HCT116 (cell line): ENCODE measurements around the gene AUTS2. TPM values are rescaled to one million over a fixed set of nuclear protein-coding genes. Genes with fewer than 3 reads are reported as not detected.

ENCODE experiments used
- ATAC-seq: fragments of 200-7000 bp; cut with Tn5 transposase; 2 replicates; pipeline ENCODE4 v1.9.1; 2020; ENCODE audit warnings: mild to moderate bottlenecking, moderate library complexity
- BruUV-seq: library from RNA; stranded (reverse); fragments of 400-500 nt; replicated peaks from 2 replicates; lab custom pipeline; 2021; lab: Mats Ljungman, UMichigan
- CTCF ChIA-PET: fragments of 300-600 bp; sonication (Branson Sonifier 250); formaldehyde crosslinking; loops from one replicate; lab custom pipeline; 2021; ENCODE audit warnings: antibody characterized with exemption; lab: Charles Lee
- POLR2A ChIA-PET: fragments of 300-600, 350-600 bp; sonication (Branson Sonifier 250); formaldehyde crosslinking; loops from one replicate; lab custom pipeline; 2021; ENCODE audit warnings: antibody characterized with exemption; lab: Charles Lee
- RAD21 ChIA-PET, 2 experiments: fragments of 300-600 bp; sonication (Branson Sonifier 250); formaldehyde crosslinking; loops; one replicate each; lab custom pipeline; 2023; ENCODE audit warnings: low total read pairs in 2 of 2; ENCODE audit not compliant: uncharacterized antibody in 2 of 2, unreplicated experiment in 2 of 2, low non-redundant PET in 1 of 2; lab: Charles Lee
- DNase-seq: peaks from one replicate; pipeline ENCODE4 v3.0.0-alpha.2; 2010; ENCODE audit warnings: low read depth, low spot score
- H2AFZ ChIP-seq: fragments of 200-600 bp; shearing (Covaris generic), sonication (generic); 2 replicates; pipeline ENCODE4 v1.6.1; 2017; ENCODE audit warnings: low read depth, mixed run types, mixed read lengths, antibody characterized with exemption, low read length; ENCODE audit not compliant: poor library complexity, severe bottlenecking
- H3K27ac ChIP-seq: 2 replicates; pipeline ENCODE4 v1.5.1; 2012; ENCODE audit warnings: low read depth, low read length
- H3K27me3 ChIP-seq: fragments of 200-600 bp; sonication (generic); 2 replicates; pipeline ENCODE4 v1.6.1; 2016; ENCODE audit warnings: mixed run types, low read length, mixed read lengths; ENCODE audit not compliant: insufficient read depth
- H3K36me3 ChIP-seq, 2 experiments: fragments of 200-500 bp in 1 of 2; fragments of 200-600 bp in 1 of 2; sonication (Bioruptor generic) in 1 of 2; sonication (generic) in 1 of 2; 2 replicates each; pipeline versions ENCODE4 v1.5.1 to v1.6.1; 2014 to 2016; ENCODE audit warnings: low read length in 2 of 2, inconsistent platforms in 1 of 2, mixed read lengths in 1 of 2, mixed run types in 1 of 2; ENCODE audit not compliant: insufficient read depth in 2 of 2, control insufficient read depth in 1 of 2
- H3K4me1 ChIP-seq, 2 experiments: fragments of 200-600 bp in 1 of 2; sonication (generic) in 1 of 2; 2 replicates each; pipeline versions ENCODE4 v1.5.1 to v1.6.1; 2012 to 2017; ENCODE audit warnings: low read length in 2 of 2, inconsistent platforms in 1 of 2, mild to moderate bottlenecking in 1 of 2, mixed read lengths in 1 of 2, mixed run types in 1 of 2, moderate library complexity in 1 of 2; ENCODE audit not compliant: insufficient read depth in 2 of 2, control insufficient read depth in 1 of 2
- H3K4me2 ChIP-seq: fragments of 200-600 bp; sonication (generic); 2 replicates; pipeline ENCODE4 v1.6.1; 2017; ENCODE audit warnings: mixed run types, low read length, mixed read lengths
- H3K4me3 ChIP-seq, 2 experiments: fragments of 200-600 bp in 1 of 2; sonication (generic) in 1 of 2; replicated peaks in 1 of 2; 2 replicates each; pipeline ENCODE4 v1.5.1; 2011 to 2016; ENCODE audit warnings: low read length in 2 of 2, control low read depth in 1 of 2, low read depth in 1 of 2, mild to moderate bottlenecking in 1 of 2, mixed read lengths in 1 of 2, mixed run types in 1 of 2
- H3K79me2 ChIP-seq: fragments of 200-600 bp; sonication (generic); 2 replicates; pipeline ENCODE4 v1.6.1; 2017; ENCODE audit warnings: mild to moderate bottlenecking, mixed run types, low read length, moderate library complexity, mixed read lengths; ENCODE audit not compliant: insufficient read depth
- H3K9ac ChIP-seq: fragments of 200-600 bp; sonication (generic); 2 replicates; pipeline ENCODE4 v1.6.1; 2016; ENCODE audit warnings: low read length, mixed read lengths
- H3K9me2 ChIP-seq: fragments of 200-600 bp; sonication (generic), shearing (Covaris generic); 2 replicates; pipeline ENCODE4 v1.6.1; 2017; ENCODE audit warnings: mixed run types, mild to moderate bottlenecking, moderate library complexity; ENCODE audit not compliant: insufficient read depth
- H3K9me3 ChIP-seq, 2 experiments: fragments of 200-500 bp in 1 of 2; fragments of 200-600 bp in 1 of 2; sonication (Bioruptor generic) in 1 of 2; sonication (generic) in 1 of 2; 2 replicates each; pipeline ENCODE4 v1.6.1; 2014 to 2017; ENCODE audit warnings: low read length in 2 of 2, mixed read lengths in 2 of 2, inconsistent platforms in 1 of 2, low read depth in 1 of 2, mild to moderate bottlenecking in 1 of 2, mixed run types in 1 of 2, moderate library complexity in 1 of 2; ENCODE audit not compliant: control insufficient read depth in 1 of 2, insufficient read depth in 1 of 2
- H4K20me1 ChIP-seq: fragments of 200-600 bp; sonication (generic), shearing (Covaris generic); 2 replicates; pipeline ENCODE4 v1.6.1; 2017; ENCODE audit warnings: mixed run types, mild to moderate bottlenecking, moderate library complexity; ENCODE audit not compliant: insufficient read depth
- EZH2 ChIP-seq: fragments of 200-600 bp; sonication (generic); IDR thresholded peaks from 2 replicates; pipeline ENCODE4 v1.6.1; 2017; ENCODE audit warnings: antibody characterized with exemption, mixed run types
- RAD21 ChIP-seq: IDR thresholded peaks from 2 replicates; pipeline ENCODE4 v1.6.1; 2012; ENCODE audit warnings: low read depth, mild to moderate bottlenecking
- intact Hi-C: fragments of 100-400 bp; cut with micrococcal nuclease; formaldehyde crosslinking; loops from 2 replicates; pipeline ENCODE4 v1.10.0; 2022
- total RNA-seq: library from RNA; stranded (reverse); gene quantifications from one replicate; pipeline ENCODE4 v1.2.1, GENCODE V29; 2021; ENCODE audit not compliant: unreplicated experiment
- TF ChIP-seq, protein P1 (sequence below), 3 experiments: fragments of 200-600 bp in 1 of 3; sonication (generic) in 1 of 3; IDR thresholded peaks in 2 of 3; conservative IDR thresholded peaks in 1 of 3; 2 replicates each; pipeline ENCODE4 v1.5.1; 2012 to 2017; ENCODE audit warnings: low read depth in 2 of 3, low read length in 2 of 3, antibody characterized with exemption in 1 of 3, borderline replicate concordance in 1 of 3, control low read depth in 1 of 3, mild to moderate bottlenecking in 1 of 3, mixed read lengths in 1 of 3, mixed run types in 1 of 3, moderate library complexity in 1 of 3; ENCODE audit not compliant: insufficient read depth in 1 of 3
- TF ChIP-seq, protein P2 (sequence below): IDR thresholded peaks from 2 replicates; pipeline ENCODE4 v1.6.1; 2012
- TF ChIP-seq, protein P3 (sequence below): IDR thresholded peaks from 2 replicates; pipeline ENCODE4 v1.6.1; 2011; ENCODE audit warnings: mild to moderate bottlenecking, low read length, moderate library complexity; ENCODE audit not compliant: insufficient replicate concordance; ENCODE audit errors: extremely low read depth

Gene AUTS2
- total RNA-seq, 1 experiment from 2014 or later, result 0.93 TPM

DNA sequence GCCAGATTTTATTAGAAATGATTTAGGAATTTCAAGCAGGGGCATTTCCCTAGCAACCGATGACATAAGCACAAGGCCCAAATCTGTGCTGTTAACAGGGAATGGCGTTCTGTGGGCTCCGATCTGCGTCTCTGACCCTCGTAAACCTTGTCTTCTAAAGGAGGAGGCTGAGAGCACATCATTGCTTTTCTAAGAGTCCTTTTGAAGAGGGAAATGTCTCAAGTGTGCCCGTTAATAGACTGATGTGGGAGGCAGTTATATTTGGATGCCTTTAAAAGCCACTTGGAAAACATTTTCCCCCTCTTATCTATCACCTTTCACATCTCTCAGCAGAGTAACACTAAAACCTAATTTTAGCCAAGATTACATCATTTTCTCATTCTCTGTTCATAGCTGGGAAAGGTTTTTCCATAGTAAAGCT, 1109.6 kb downstream of the AUTS2 start:
- no peak overlapping the region for H3K9ac ChIP-seq
- H3K9me3 ChIP-seq, result peaks cover 0 to 4% of the 10 kb centered on the region in 2 experiments; a peak in 2 of 4 replicates
- H3K36me3 ChIP-seq, result no peaks in the 10 kb centered on the region
- no peaks in the 10 kb centered on the region for H3K79me2 ChIP-seq
- RAD21 ChIA-PET, result no interaction called here
- no peaks in the 10 kb centered on the region for H4K20me1 ChIP-seq
- H3K9me2 ChIP-seq, result no peaks in the 10 kb centered on the region
- TF ChIP-seq, protein P1, sequence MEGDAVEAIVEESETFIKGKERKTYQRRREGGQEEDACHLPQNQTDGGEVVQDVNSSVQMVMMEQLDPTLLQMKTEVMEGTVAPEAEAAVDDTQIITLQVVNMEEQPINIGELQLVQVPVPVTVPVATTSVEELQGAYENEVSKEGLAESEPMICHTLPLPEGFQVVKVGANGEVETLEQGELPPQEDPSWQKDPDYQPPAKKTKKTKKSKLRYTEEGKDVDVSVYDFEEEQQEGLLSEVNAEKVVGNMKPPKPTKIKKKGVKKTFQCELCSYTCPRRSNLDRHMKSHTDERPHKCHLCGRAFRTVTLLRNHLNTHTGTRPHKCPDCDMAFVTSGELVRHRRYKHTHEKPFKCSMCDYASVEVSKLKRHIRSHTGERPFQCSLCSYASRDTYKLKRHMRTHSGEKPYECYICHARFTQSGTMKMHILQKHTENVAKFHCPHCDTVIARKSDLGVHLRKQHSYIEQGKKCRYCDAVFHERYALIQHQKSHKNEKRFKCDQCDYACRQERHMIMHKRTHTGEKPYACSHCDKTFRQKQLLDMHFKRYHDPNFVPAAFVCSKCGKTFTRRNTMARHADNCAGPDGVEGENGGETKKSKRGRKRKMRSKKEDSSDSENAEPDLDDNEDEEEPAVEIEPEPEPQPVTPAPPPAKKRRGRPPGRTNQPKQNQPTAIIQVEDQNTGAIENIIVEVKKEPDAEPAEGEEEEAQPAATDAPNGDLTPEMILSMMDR (IDR thresholded peaks at IDR 0.05 in 2 of 3, conservative IDR thresholded peaks at IDR 0.05 in 1 of 3; ENCODE audit: borderline replicate concordance in 1 of 3, insufficient read depth in 1 of 3, low read depth in 2 of 3, low read length in 2 of 3), result no peak
- CTCF ChIA-PET, result no interaction called here
- no peaks in the 10 kb centered on the region for H3K27me3 ChIP-seq
- no peak overlapping the region for H3K4me2 ChIP-seq
- no peak for DNase-seq
- no peak overlapping the region for H2AFZ ChIP-seq
- intact Hi-C loops, result no loop called here
- H3K4me1 ChIP-seq, result no peaks in the 10 kb centered on the region
- no peak for ATAC-seq
- no peak overlapping the region for H3K4me3 ChIP-seq
- no TSS peak for BruUV-seq
- H3K27ac ChIP-seq, result no peak overlapping the region
- POLR2A ChIA-PET, result no interaction called here

DNA sequence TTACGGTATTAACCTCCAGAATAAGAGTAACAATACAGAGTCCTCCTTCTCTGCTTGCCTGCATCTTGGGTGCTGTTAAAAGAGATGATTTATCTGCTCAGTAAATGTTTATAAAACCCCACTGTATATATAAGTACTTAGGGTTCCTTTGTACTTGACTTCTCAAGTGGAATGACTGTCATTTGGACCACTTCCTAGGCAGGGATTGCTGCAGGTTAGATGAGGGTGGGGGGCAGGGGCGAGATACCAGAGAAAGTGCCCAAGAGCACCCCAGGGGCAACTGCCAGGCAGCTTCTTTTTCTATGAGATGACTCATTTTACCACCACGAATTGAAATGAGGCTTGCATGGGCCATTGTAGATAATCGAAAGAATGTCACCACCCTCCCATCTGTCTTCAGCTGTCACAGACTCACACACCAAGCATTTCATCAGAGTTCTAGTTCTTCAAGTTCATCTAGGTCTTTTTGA, 1111.8 kb downstream of the AUTS2 start:
- Histone ChIP-seq H3K27ac (no peak overlapping the region), H3K36me3 (no peaks in the 10 kb centered on the region), H3K4me2 (no peak overlapping the region), H2AFZ (no peak overlapping the region), H3K9me3 (peaks cover 0 to 13% of the 10 kb centered on the region in 2 experiments; a peak in 2 of 4 replicates), H3K9ac (no peak overlapping the region), H3K27me3 (no peaks in the 10 kb centered on the region), H3K4me1 (no peaks in the 10 kb centered on the region), H3K4me3 (no peak overlapping the region), H4K20me1 (no peaks in the 10 kb centered on the region), H3K9me2 (no peaks in the 10 kb centered on the region), H3K79me2 (no peaks in the 10 kb centered on the region)
- no TSS peak for BruUV-seq
- POLR2A ChIA-PET, result no interaction called here
- CTCF ChIA-PET, result no interaction called here
- DNase-seq (no peak), ATAC-seq (no peak)
- intact Hi-C loops, result no loop called here
- TF ChIP-seq, protein P2, sequence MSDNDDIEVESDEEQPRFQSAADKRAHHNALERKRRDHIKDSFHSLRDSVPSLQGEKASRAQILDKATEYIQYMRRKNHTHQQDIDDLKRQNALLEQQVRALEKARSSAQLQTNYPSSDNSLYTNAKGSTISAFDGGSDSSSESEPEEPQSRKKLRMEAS, result no peak
- TF ChIP-seq RAD21 (no peak), EZH2 (no peak)
- TF ChIP-seq, protein P3, sequence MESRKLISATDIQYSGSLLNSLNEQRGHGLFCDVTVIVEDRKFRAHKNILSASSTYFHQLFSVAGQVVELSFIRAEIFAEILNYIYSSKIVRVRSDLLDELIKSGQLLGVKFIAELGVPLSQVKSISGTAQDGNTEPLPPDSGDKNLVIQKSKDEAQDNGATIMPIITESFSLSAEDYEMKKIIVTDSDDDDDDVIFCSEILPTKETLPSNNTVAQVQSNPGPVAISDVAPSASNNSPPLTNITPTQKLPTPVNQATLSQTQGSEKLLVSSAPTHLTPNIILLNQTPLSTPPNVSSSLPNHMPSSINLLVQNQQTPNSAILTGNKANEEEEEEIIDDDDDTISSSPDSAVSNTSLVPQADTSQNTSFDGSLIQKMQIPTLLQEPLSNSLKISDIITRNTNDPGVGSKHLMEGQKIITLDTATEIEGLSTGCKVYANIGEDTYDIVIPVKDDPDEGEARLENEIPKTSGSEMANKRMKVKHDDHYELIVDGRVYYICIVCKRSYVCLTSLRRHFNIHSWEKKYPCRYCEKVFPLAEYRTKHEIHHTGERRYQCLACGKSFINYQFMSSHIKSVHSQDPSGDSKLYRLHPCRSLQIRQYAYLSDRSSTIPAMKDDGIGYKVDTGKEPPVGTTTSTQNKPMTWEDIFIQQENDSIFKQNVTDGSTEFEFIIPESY, result no peak
- TF ChIP-seq, protein P1 (IDR thresholded peaks at IDR 0.05 in 2 of 3, conservative IDR thresholded peaks at IDR 0.05 in 1 of 3; ENCODE audit: borderline replicate concordance in 1 of 3, insufficient read depth in 1 of 3, low read depth in 2 of 3, low read length in 2 of 3), result no peak
- RAD21 ChIA-PET, result no interaction called here
